GM18873 (cell line): Measurements from ENCODE around the gene ABCB7.
"Not testable (repeated sequence)": the region's sequence is repeated elsewhere in the genome, so short reads cannot be mapped to it uniquely, and the experiment has no call there.

ENCODE experiments used
- ATAC-seq: cut with Tn5 transposase; IDR thresholded peaks from one replicate; pipeline ENCODE4 v1.9.1; 2021; ENCODE audit warnings: mild to moderate bottlenecking, moderate library complexity, moderate number of reproducible peaks; ENCODE audit not compliant: unreplicated experiment, low FRiP score

Gene ABCB7

DNA sequence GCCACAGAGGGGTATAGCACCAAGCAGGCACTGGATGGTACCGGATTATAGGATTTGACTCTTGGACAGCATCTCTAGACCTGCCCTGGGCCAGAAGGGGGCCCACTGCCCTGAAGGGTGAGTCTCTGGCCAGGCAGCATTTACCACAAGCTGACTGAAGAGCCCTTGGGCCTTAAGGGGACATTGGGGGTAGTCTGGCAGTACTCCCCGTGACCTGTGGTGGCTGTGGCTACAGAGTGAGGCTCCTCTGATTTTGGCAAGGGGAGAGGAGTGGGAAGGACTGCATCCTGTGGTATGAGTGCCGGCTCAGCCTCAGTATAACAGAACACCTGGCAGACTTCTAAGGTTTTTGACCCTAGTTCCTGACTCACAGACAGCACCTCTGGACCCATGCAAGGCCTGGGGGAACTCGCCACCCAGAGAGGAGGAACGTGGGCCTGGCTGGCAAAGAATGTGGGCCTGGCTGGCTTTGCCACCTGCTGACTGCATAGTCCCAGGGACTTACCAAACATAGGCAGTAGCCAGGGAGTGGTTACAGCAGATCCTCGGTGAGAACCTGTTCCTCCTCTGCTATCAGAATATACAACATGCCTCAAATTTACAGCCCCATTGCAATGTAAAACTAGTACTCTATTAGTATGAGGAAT is 48.1 kb downstream of the ABCB7 start:
- ATAC-seq: no peak

DNA sequence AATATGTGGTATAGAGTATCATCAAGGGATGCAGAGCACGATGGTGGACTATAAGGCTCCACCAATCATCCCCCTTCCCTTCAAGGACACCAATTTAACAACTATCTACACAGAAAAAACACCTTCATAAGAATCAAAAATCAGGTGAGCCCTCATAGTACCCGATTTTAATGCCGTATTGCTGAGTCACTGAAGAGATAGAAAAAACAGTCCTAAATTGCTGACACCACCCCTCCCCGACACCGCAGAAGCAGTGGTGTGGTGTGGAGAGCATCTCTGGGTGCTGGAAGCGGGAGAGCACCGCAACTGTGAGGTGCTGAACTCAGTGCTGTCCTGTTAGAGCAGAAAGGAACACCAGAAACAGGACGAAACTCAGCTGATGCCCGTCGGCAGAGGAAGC is 49.3 kb downstream of the ABCB7 start:
- no peak for ATAC-seq

DNA sequence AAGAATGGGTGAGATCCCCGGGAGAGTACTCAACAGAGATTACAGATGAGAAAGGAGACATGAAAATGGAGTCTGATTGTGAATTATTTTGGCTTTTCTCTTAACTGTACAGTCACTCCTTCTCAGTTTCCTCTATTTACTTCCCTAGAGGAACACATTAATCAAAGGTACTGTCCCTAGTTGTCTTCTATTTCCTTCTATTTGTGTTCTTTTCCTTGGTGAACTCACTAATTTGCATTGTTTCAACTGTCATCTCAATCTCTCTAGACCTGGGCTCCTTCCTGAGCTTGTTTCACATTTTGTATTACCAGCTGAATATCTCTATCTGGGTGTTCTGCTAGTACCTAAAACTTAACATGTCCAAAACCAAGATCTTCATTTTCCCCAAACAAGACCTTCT is 59.8 kb downstream of the ABCB7 start:
- no peak for ATAC-seq

DNA sequence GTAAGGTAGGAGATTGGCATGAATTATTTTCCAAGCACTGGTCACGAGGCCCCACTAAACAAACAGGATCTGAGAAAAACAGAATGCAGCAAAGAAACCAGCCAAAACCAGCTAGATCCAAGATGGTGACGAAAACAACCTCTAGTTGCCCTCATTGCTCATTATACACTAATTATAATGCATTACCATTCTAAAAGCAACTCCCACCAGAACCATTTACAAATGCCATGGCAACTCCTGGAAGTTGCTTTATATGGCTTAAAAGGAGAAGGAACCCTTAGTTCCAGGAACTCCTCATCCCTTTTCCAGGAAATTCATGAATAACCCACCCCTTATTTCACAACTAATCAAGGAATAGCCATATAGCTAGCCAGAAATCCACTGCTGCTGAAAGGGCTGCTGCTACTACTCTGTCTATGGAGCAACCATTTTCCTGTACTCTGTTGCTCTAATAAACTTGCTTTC is 69.3 kb downstream of the ABCB7 start:
- ATAC-seq: no peak

DNA sequence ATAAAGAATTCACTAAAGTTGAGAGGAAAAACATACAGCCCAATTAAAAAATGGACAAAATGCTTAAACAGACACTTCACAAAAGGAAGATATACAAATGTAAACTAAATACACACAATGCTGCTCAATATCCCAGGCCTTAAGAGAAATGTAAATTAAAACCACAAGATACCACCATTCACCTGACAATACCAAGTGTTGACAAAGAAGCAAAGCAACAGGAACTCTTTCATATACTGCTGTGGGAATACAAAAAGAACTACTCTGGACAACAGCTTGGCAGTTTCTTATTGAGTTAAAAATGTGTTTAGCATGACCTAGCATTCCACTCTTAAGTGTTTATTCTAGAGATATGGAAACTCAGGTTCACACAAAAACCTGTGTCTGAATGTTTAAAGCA is 71.3 kb downstream of the ABCB7 start:
- no peak for ATAC-seq

DNA sequence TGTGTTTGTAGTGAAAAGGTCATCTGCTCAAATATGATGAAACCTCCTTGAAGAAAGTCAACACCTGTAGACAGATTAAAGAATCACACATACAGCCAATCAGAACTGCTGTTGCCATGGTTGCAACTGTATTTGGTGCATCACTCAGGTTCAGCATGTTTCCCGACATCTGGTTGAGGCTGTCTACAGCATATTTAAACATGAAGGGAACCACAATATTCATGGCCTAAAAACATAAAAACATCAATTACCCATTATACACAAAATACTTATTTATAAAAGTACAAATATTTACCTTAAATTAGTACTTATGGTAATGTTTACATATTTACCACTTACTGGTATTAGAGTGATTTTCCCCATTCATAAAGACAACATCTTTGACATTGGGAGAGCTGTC is 79.7 kb downstream of the ABCB7 start:
- ATAC-seq: no peak

DNA sequence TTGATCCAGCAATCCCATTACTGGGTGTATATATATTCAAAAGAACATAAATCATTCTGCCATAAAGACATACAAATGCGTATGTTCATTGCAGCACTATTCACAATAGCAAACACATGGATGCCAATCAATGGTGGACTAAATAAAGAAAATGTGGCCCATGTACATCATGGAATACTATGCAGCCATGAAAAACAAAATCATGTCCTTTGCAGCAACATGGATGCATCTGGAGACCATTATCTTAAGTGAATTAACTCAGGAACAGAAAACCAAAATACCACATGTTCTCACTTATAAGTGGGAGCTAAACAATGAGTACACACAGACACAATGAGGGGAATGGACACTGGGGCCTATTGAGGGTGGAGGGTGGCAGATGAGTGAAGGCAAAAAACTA is 81.6 kb downstream of the ABCB7 start:
- no peak for ATAC-seq

DNA sequence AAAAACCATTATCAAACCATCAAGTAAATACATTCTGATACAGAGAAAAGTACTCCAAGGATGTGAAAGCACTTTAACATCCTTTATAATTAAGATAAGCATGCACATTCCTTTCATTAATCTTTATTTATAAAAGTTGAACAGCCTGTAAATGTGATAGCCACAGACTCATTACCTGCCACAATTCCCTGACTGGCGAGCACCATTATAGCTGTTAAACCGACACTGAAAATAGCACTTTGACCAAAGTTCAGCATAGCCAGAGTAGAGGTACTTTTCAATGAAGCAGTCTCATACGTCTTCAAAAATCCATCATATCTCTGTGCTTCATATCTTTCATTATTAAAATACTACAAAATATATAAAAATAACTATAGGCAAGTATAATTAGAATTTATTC is 84.7 kb downstream of the ABCB7 start:
- no peak for ATAC-seq

DNA sequence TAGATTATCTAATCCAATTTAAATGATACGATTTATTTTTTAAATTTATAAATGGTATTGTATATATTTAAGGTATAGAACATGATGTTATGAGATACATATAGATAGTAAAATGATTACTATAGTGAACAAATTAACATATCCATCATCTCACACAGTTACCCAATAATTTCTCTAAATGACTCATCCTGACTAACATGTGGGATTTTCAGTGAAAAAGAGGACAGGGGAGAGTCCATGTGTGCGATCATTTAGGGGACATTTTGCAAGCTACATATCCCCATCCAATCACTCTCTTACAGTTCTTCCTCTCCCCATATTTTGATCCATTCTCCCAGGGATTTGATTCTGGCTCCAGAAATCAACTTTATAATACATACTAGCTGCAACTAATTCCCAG is 88.2 kb downstream of the ABCB7 start:
- ATAC-seq: no peak

DNA sequence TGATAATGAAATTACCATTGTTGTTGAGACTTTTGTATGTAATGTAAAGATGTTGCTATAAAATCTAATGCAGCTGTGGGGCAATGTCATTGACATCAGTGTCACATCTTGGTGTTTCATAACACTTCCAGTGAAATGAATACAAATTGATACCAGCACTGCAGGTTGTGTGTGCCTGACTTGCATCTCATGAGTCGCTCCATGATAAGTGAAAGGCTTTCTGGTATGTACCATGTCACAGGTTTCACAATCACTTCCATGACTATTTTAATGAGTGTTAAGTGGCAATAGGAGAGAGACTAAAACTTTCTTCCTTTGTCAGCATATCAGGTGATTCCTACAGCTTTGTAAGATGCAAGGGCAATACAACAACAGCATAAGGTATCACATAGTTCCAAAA is 94.4 kb downstream of the ABCB7 start:
- no peak for ATAC-seq

DNA sequence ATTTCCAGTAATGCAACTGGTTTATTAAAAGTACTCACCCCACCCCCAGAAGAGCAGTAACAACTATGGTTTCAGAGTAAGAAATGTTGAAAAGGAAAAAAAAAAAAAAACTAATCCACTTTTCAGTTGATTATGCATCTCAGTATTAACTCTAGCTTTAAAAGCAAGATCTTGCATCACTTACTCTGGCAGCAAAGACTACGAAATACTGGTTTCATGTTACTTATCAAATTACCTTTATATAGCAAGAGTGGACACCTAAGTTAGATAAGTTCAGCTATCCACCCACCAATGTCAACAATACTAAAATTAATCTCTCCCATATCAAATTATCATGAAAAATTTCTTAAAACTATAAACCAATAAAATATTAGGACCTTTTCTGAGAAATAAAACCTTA is 105.0 kb downstream of the ABCB7 start:
- no peak for ATAC-seq

DNA sequence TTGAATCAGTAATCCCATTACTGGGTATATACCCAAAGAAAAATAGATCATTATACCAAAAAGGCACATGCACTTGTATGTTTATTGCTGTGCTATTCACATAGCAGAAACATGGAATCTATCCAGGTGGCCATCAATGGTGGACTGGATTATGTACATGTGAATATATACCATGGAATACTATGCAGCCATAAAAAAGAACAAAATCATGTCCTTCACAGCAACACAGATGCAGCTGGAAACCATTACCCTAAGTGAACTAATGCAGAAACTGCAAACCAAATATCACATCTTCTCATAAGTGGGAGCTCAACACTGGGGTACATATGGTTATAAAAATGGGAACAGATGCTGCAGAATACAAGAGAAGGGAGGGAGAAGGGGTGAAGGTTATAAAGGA is 110.7 kb downstream of the ABCB7 start:
- no peak for ATAC-seq

DNA sequence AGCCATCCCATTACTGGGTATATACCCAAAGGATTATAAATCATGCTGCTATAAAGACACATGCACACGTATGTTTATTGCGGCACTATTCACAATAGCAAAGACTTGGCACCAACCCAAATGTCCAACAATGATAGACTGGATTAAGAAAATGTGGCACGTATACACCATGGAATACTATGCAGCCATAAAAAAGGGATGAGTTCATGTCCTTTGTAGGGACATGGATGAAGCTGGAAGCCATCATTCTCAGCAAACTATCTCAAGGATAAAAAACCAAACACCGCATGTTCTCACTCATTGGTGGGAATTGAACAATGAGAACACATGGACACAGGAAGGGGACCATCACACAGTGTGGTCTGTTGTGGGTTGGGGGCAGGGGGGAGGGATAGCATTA is 111.9 kb downstream of the ABCB7 start:
- ATAC-seq: not testable (repeated sequence)

DNA sequence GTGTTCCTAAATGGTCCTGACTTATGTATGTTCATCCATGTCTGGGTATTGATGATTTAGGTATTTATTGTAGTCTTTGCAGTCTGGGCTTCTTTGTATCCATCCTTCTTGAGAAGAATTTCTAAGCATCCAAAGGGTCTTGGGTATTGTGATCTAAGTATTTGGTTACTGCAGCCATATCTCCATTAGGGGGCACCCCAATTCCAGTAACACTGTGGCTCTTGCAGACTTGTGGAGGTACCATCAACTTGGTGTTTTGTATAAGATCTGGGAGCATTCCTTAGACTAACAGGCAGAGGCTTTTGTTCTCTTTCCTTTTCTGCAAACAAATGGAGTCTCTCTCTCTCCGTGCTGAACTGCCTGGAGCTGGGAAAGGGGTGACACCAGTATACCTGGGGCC is 117.2 kb downstream of the ABCB7 start:
- no peak for ATAC-seq
